ENCODE results near the gene ZNRD2.

DNA sequence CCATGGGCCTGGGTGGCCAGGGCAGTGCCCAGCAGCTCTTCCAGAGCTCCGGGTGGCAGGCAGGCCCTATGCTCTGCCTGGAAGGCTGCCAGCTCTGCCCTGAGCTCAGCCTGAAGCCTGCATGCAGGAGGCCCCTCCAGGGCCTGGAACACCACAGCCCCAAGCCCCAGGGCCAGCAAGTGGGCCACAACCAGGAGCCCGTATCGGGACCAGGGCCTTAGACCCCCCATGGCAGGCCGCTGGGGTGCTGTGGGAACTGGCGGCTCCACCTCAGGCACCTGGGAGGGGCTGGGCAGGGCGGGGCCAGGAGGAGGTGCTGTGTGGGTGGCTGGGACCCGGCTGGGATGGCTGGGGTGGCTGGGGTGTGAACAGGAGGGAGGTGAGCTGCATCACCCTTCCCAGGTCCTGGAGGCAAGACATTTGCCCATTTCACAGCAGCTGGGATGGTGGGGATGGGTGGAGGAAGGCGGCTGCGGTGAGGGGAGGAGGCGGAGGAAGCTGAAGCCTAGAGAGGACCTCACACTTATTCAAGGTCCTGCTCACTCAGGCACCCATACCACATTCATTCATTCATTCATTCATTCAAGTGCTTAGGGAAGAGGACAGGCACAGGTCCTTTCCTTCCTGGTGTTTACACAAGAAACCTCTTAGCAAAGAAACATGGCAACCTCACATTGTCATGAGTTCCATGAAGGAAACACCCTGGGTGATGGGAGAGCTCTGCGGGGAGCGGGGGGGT, 25.4 kb downstream of the ZNRD2 start, which contains the start of gene KCNK7:
- TF ChIP-seq, protein P1, sequence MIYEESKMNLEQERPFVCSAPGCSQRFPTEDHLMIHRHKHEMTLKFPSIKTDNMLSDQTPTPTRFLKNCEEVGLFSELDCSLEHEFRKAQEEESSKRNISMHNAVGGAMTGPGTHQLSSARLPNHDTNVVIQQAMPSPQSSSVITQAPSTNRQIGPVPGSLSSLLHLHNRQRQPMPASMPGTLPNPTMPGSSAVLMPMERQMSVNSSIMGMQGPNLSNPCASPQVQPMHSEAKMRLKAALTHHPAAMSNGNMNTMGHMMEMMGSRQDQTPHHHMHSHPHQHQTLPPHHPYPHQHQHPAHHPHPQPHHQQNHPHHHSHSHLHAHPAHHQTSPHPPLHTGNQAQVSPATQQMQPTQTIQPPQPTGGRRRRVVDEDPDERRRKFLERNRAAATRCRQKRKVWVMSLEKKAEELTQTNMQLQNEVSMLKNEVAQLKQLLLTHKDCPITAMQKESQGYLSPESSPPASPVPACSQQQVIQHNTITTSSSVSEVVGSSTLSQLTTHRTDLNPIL (CRISPR knock-in tag; IDR thresholded peaks at IDR 0.05; ENCODE audit: low read depth): no peak
- TF ChIP-seq ZNF8 (CRISPR knock-in tag; IDR thresholded peaks at IDR 0.05) (no peak), ISL1 (CRISPR knock-in tag; IDR thresholded peaks at IDR 0.05) (no peak), ZFP30 (CRISPR knock-in tag; IDR thresholded peaks at IDR 0.05) (no peak), ZFP3 (CRISPR knock-in tag; IDR thresholded peaks at IDR 0.05) (no peak), TCF4 (CRISPR knock-in tag; IDR thresholded peaks at IDR 0.05; ENCODE audit: borderline replicate concordance) (no peak), TOX (CRISPR knock-in tag; IDR thresholded peaks at IDR 0.05; ENCODE audit: borderline replicate concordance) (no peak), RARB (CRISPR knock-in tag; IDR thresholded peaks at IDR 0.05) (no peak)
- TF ChIP-seq, protein P2, sequence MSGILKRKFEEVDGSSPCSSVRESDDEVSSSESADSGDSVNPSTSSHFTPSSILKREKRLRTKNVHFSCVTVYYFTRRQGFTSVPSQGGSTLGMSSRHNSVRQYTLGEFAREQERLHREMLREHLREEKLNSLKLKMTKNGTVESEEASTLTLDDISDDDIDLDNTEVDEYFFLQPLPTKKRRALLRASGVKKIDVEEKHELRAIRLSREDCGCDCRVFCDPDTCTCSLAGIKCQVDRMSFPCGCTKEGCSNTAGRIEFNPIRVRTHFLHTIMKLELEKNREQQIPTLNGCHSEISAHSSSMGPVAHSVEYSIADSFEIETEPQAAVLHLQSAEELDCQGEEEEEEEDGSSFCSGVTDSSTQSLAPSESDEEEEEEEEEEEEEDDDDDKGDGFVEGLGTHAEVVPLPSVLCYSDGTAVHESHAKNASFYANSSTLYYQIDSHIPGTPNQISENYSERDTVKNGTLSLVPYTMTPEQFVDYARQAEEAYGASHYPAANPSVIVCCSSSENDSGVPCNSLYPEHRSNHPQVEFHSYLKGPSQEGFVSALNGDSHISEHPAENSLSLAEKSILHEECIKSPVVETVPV (CRISPR knock-in tag; IDR thresholded peaks at IDR 0.05): no peak
